GM12878 (cell line): ENCODE measurements around the gene PODN. TPM values are rescaled to one million over a fixed set of nuclear protein-coding genes. Genes with fewer than 3 reads are reported as not detected.

Experiments used
- ATAC-seq: fragments of 200-7000 bp; cut with Tn5 transposase; 3 replicates; pipeline ENCODE4 v1.9.1; 2020; ENCODE audit warnings: mild to moderate bottlenecking, moderate library complexity
- BruUV-seq: library from RNA; stranded (reverse); fragments of 400-500 nt; replicated peaks from 2 replicates; lab custom pipeline; 2021; lab: Mats Ljungman, UMichigan
- CTCF ChIA-PET: fragments of 300-600 bp; sonication (Branson Sonifier 250); formaldehyde crosslinking; extraction: SDS; loops from one replicate; lab custom pipeline; 2021; ENCODE audit warnings: inconsistent platforms; lab: Yijun Ruan, JAX
- POLR2A ChIA-PET: fragments of 350-600 bp; formaldehyde crosslinking; extraction: SDS; loops from one replicate; lab custom pipeline; 2021; ENCODE audit warnings: inconsistent platforms; lab: Charles Lee
- RAD21 ChIA-PET: fragments of 300-600 bp; sonication (Branson Sonifier 250); formaldehyde crosslinking; loops from one replicate; lab custom pipeline; 2023; ENCODE audit warnings: antibody characterized with exemption; ENCODE audit not compliant: unreplicated experiment; lab: Charles Lee
- SMC1A ChIA-PET: fragments of 300-600 bp; sonication (Branson Sonifier 250); formaldehyde crosslinking; loops from one replicate; lab custom pipeline; 2023; ENCODE audit not compliant: unreplicated experiment, uncharacterized antibody; lab: Charles Lee
- DNase-seq: peaks from one replicate; pipeline ENCODE4 v3.0.0-alpha.2; 2011; ENCODE audit warnings: low read depth, low spot score
- FAIRE-seq: peaks from 3 replicates; lab custom pipeline; 2011; peaks lifted over from hg19 to GRCh38; lab: Jason Lieb, UNC
- H2AFZ ChIP-seq: 2 replicates; pipeline ENCODE4 v1.6.0; 2011; ENCODE audit warnings: low read depth, low read length, control low read depth; ENCODE audit not compliant: control insufficient read depth
- H3K27ac ChIP-seq: 2 replicates; pipeline ENCODE4 v1.5.1; 2011; ENCODE audit warnings: control low read depth; ENCODE audit not compliant: control insufficient read depth, insufficient read depth
- H3K27me3 ChIP-seq, 2 experiments: replicated peaks in 1 of 2; 2 replicates each; pipeline versions ENCODE4 v1.6.0 to v1.6.1; 2011; ENCODE audit warnings: low read length in 1 of 2; ENCODE audit not compliant: control insufficient read depth in 2 of 2, insufficient read depth in 2 of 2
- H3K36me3 ChIP-seq, 2 experiments: 2 replicates each; pipeline ENCODE4 v1.5.1; 2011; ENCODE audit warnings: low read length in 1 of 2; ENCODE audit not compliant: control insufficient read depth in 2 of 2, insufficient read depth in 2 of 2
- H3K4me1 ChIP-seq: 2 replicates; pipeline ENCODE4 v1.6.1; 2011; ENCODE audit warnings: mild to moderate bottlenecking, low read length, moderate library complexity, mixed read lengths; ENCODE audit not compliant: control insufficient read depth, insufficient read depth
- H3K4me2 ChIP-seq: 2 replicates; pipeline ENCODE4 v1.6.0; 2011; ENCODE audit warnings: control low read depth; ENCODE audit not compliant: control insufficient read depth, insufficient read depth
- H3K4me3 ChIP-seq: fragments of 200-600 bp; sonication (generic); 2 replicates; pipeline ENCODE4 v1.5.1; 2016
- H3K79me2 ChIP-seq: 2 replicates; pipeline ENCODE4 v1.6.0; 2011; ENCODE audit warnings: low read length; ENCODE audit not compliant: control insufficient read depth, insufficient read depth
- H3K9ac ChIP-seq: 2 replicates; pipeline ENCODE4 v1.8.0; 2011; ENCODE audit warnings: low read length, control low read depth, mixed read lengths; ENCODE audit not compliant: control insufficient read depth, insufficient read depth
- H3K9me3 ChIP-seq: replicated peaks from 3 replicates; pipeline ENCODE4 v1.5.1; 2011; ENCODE audit warnings: mild to moderate bottlenecking, low read length; ENCODE audit not compliant: control insufficient read depth, insufficient read depth
- H4K20me1 ChIP-seq: 2 replicates; pipeline ENCODE4 v1.6.0; 2011; ENCODE audit not compliant: control insufficient read depth, insufficient read depth
- ATF3 ChIP-seq: IDR thresholded peaks from 2 replicates; pipeline ENCODE4 v1.6.1; 2011; ENCODE audit warnings: low read depth, mild to moderate bottlenecking, low read length, moderate library complexity, borderline replicate concordance; ENCODE audit errors: extremely low read depth
- BRCA1 ChIP-seq: IDR thresholded peaks from 2 replicates; pipeline ENCODE4 v1.6.1; 2011; ENCODE audit warnings: low read depth, low read length, improper control_type of control experiment
- CHD4 ChIP-seq: fragments of 200-600 bp; sonication (generic); IDR thresholded peaks from 2 replicates; pipeline ENCODE4 v1.6.1; 2016; ENCODE audit warnings: mild to moderate bottlenecking
- EED ChIP-seq: sonication (generic); IDR thresholded peaks from 2 replicates; pipeline ENCODE4 v1.6.1; 2016; ENCODE audit warnings: antibody characterized with exemption, low read depth
- EGR1 ChIP-seq, 2 experiments: IDR thresholded peaks; 1 replicate in 1 of 2; 2 replicates in 1 of 2; pipeline ENCODE4 v1.6.1; 2011 to 2012; ENCODE audit warnings: low read depth in 2 of 2, low read length in 2 of 2, borderline replicate concordance in 1 of 2, mild to moderate bottlenecking in 1 of 2, moderate library complexity in 1 of 2
- GABPA ChIP-seq: IDR thresholded peaks from 2 replicates; pipeline ENCODE4 v1.6.1; 2014; ENCODE audit warnings: antibody characterized with exemption, low read depth, mild to moderate bottlenecking, inconsistent platforms
- MTA2 ChIP-seq: fragments of 450-650 bp; IDR thresholded peaks from 2 replicates; pipeline ENCODE4 v1.6.1; 2016; ENCODE audit warnings: low read depth, mild to moderate bottlenecking, moderate library complexity
- MTA3 ChIP-seq: IDR thresholded peaks from 2 replicates; pipeline ENCODE4 v1.6.1; 2012; ENCODE audit warnings: low read length, inconsistent platforms, borderline replicate concordance
- MXI1 ChIP-seq: fragments of 150-350 bp; IDR thresholded peaks from 2 replicates; pipeline ENCODE4 v1.6.1; 2011; ENCODE audit warnings: low read depth, mild to moderate bottlenecking, inconsistent platforms, low read length, improper control_type of control experiment
- NRF1 ChIP-seq: conservative IDR thresholded peaks from 2 replicates; pipeline ENCODE4 v1.6.1; 2011; ENCODE audit warnings: mild to moderate bottlenecking, low read depth, low read length, improper control_type of control experiment
- PRDM15 ChIP-seq: fragments of 450-650 bp; formaldehyde crosslinking; IDR thresholded peaks from 2 replicates; pipeline ENCODE4 v1.4.0; 2020; ENCODE audit warnings: mild to moderate bottlenecking, moderate library complexity
- RUNX3 ChIP-seq: IDR thresholded peaks from 2 replicates; pipeline ENCODE4 v1.6.1; 2012; ENCODE audit warnings: low read length, inconsistent platforms
- TCF3 ChIP-seq: IDR thresholded peaks from 2 replicates; pipeline ENCODE4 v1.6.1; 2012; ENCODE audit warnings: low read depth, mild to moderate bottlenecking, low read length, borderline replicate concordance; ENCODE audit not compliant: insufficient read depth
- whole genome bisulfite sequencing: methylation state at CpG from one replicate; pipeline ENCODE4 v1.1.6; 2016; ENCODE audit warnings: low lambda C conversion rate; ENCODE audit not compliant: insufficient replicate concordance, insufficient coverage; ENCODE audit errors: missing lambda C conversion rate; 5-methylcytosine and 5-hydroxymethylcytosine counted together
- in situ Hi-C: fragments of 300-500 bp; cut with MboI; formaldehyde crosslinking; loops from 9 replicates; pipeline ENCODE4 v1.14.3; 2018; ENCODE audit warnings: mixed read lengths
- intact Hi-C: fragments of 100-400 bp; cut with micrococcal nuclease; formaldehyde crosslinking; loops from one replicate; pipeline ENCODE4 v1.14.2; 2022; ENCODE audit not compliant: unreplicated experiment
- polyA plus RNA-seq, 11 experiments: library from polyadenylated mRNA; depleted of rRNA in 4 of 11; unstranded in 6 of 11; stranded (reverse) in 5 of 11; fragments of >200 nt; fragmentation: Nextera tagmentation in 4 of 11; fragmentation: Illumina TruSeq in 1 of 11; extraction: Ambion mirVana in 4 of 11; extraction: Trizol in 1 of 11; gene quantifications; 1 replicate in 1 of 11; 2 replicates in 10 of 11; pipeline versions ENCODE4 v1.2.1 to v1.2.3, GENCODE V29; 2011 to 2016; ENCODE audit warnings: inconsistent platforms in 2 of 11, missing spikeins in 2 of 11, low read depth in 1 of 11
- total RNA-seq, 4 experiments: library from RNA; depleted of rRNA in 3 of 4; stranded (reverse); fragments of >200 nt in 3 of 4; fragmentation: Illumina TruSeq in 1 of 4; extraction: Trizol in 1 of 4; gene quantifications; 2 replicates each; pipeline versions ENCODE4 v1.2.1 to v1.2.3, GENCODE V29; 2013 to 2021

PODN gene
- total and polyA plus RNA-seq, 10 of the 15 experiments (the other 5 are each of a cell fraction or from before 2014, with no cell fraction given): 0.10 TPM; not detected in 9

- H3K4me3 ChIP-seq: no peak overlapping the region
- ChIA-PET CTCF (no interaction called here), RAD21 (no interaction called here), SMC1A (interaction anchor here (1.8 kb wide), 1 partner anchor 10 kb away, joined by 6 read pairs; no protein-coding TSS in a partner anchor), POLR2A (no interaction called here)
- no peak overlapping the region for H2AFZ ChIP-seq
- no peak overlapping the region for H3K27ac ChIP-seq
- FAIRE-seq: no peak
- no peak for TF ChIP-seq CHD4
- TF ChIP-seq ATF3: no peak
- TF ChIP-seq RUNX3: no peak
- TF ChIP-seq BRCA1: no peak
- no peak for TF ChIP-seq TCF3
- intact Hi-C loops (no loop called here), in situ Hi-C loops (no loop called here)
- H3K4me1 ChIP-seq: no peaks in the 10 kb centered on the region
- H3K4me2 ChIP-seq: no peak overlapping the region
- no peak for DNase-seq
- H3K36me3 ChIP-seq: no peaks in the 10 kb centered on the region
- H4K20me1 ChIP-seq: no peaks in the 10 kb centered on the region
- ATAC-seq: no peak
- no peaks in the 10 kb centered on the region; a peak in 1 of 4 replicates for H3K27me3 ChIP-seq
- H3K9me3 ChIP-seq: no peaks in the 10 kb centered on the region
- no peak overlapping the region for H3K9ac ChIP-seq
- BruUV-seq: no TSS peak
- no peaks in the 10 kb centered on the region for H3K79me2 ChIP-seq
- 60% methylated on average over 31 of the region's 31 CpGs for WGBS
These were observed 7.8 kb downstream of the PODN start for GRCh38 chr1:53069663-53070327.

- POLR2A ChIA-PET: no interaction called here
- Histone ChIP-seq H3K79me2 (no peaks in the 10 kb centered on the region), H3K4me3 (no peak overlapping the region), H3K4me1 (no peaks in the 10 kb centered on the region), H3K4me2 (no peak overlapping the region), H3K9me3 (no peaks in the 10 kb centered on the region), H2AFZ (no peak overlapping the region), H3K36me3 (no peaks in the 10 kb centered on the region), H3K27me3 (no peaks in the 10 kb centered on the region; a peak in 1 of 4 replicates), H3K27ac (no peak overlapping the region), H3K9ac (no peak overlapping the region), H4K20me1 (no peaks in the 10 kb centered on the region)
- CTCF ChIA-PET: no interaction called here
- SMC1A ChIA-PET: no interaction called here
- no peak for ATAC-seq
- RAD21 ChIA-PET: no interaction called here
- no peak for FAIRE-seq
- in situ Hi-C loops: no loop called here
- no TSS peak for BruUV-seq
- intact Hi-C loops: no loop called here
- DNase-seq: no peak
- WGBS: 63% methylated on average over 12 of the region's 12 CpGs
- TF ChIP-seq PRDM15 (CRISPR knock-in tag) (no peak), MTA2 (no peak), MTA3 (no peak), EGR1 (IDR thresholded peaks at IDR 0.05; ENCODE audit: borderline replicate concordance in 1 of 2, low read depth in 2 of 2, low read length in 2 of 2) (no peak), EED (no peak), NRF1 (no peak), RUNX3 (no peak), MXI1 (no peak), GABPA (no peak)
These were observed 8.6 kb downstream of the PODN start for GRCh38 chr1:53070621-53071020.
